Heart left ventricle (tissue), 13 donors: ENCODE data around the gene SH3YL1.

Experiments
- POLR2A ChIP-seq, 2 donors: fragments of 450-650 bp; IDR thresholded peaks; one replicate each; pipeline ENCODE4 v1.6.1; 2017; ENCODE audit warnings: antibody characterized with exemption in 2 of 2, mild to moderate bottlenecking in 2 of 2, moderate library complexity in 2 of 2
- TF ChIP-seq, protein P1 (sequence below), 12 donors: fragments of 200-600 bp; sonication (generic) in 4 of 12; IDR thresholded peaks; one replicate each; pipeline versions ENCODE4 v1.5.0 to v1.8.0; 2018 to 2022; ENCODE audit warnings: antibody characterized with exemption in 12 of 12, mild to moderate bottlenecking in 5 of 12
- donor health status: ischemic (EF 13 %, LVEDD 7.1; RV severe dilation, severe dysfunction).
- donor health status: DM: no; HTN: yes; CAD: no.
- donor health status: DM: no; HTN: no; CAD: no.
- donor health status: ischemic (EF 25% LVEDD 6.9; RV normal size, moderate dysfunction).
- donor health status: ischemic (EF 25% LVEDD 5.7; RV mildly dilated, moderate dysfunction).
- donor health status: ischemic (EF 35%, LVEDD 5.7; RV mildly dilated, moderate dysfunction).
- donor health status: nonischemic (EF 11% LVEDD 7.7; RV severe dilation, severe dysfunction).
- donor health status: DM: yes; HTN: yes; CAD: no.
- donor health status: PGD.
- donor health status: ischemic (EF 29% LVEDD 5.4; RV normal size, mild dysfunction).
- donor health status: nonischemic (EF 23%, LVEDD 6.1; RV moderate dilation, normal function).

DNA sequence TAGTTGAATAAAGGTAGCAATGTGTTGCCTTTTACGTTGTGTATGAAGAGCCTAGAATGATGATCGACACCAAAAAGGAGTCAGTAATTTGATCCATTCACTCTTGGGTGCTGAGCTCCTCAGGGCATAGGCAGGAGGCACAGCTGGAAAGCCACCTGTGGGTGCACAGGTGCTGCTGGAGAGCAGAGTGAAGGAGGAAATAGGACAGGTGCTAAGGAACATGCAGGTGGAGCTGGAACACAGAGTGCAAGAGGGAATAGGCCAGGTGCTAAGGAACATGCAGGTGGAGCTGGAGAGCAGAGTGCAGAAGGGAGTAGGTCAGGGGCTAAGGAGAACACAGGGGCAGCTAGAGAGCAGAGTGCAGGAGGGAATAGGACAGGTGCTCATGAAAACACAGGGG lies 86.1 kb downstream of the SH3YL1 start:
- TF ChIP-seq, protein P1, sequence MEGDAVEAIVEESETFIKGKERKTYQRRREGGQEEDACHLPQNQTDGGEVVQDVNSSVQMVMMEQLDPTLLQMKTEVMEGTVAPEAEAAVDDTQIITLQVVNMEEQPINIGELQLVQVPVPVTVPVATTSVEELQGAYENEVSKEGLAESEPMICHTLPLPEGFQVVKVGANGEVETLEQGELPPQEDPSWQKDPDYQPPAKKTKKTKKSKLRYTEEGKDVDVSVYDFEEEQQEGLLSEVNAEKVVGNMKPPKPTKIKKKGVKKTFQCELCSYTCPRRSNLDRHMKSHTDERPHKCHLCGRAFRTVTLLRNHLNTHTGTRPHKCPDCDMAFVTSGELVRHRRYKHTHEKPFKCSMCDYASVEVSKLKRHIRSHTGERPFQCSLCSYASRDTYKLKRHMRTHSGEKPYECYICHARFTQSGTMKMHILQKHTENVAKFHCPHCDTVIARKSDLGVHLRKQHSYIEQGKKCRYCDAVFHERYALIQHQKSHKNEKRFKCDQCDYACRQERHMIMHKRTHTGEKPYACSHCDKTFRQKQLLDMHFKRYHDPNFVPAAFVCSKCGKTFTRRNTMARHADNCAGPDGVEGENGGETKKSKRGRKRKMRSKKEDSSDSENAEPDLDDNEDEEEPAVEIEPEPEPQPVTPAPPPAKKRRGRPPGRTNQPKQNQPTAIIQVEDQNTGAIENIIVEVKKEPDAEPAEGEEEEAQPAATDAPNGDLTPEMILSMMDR (IDR thresholded peaks at IDR 0.05) = no peak
- TF ChIP-seq POLR2A (IDR thresholded peaks at IDR 0.05) = no peak
